KOPT-K1 (cell line): ENCODE results near the gene TENM4.

ENCODE experiments used
- H3K27ac ChIP-seq: fragments of 200-600 bp; sonication (generic); 2 replicates; pipeline ENCODE4 v1.5.1; 2016; ENCODE audit warnings: antibody characterized with exemption, mild to moderate bottlenecking, low read depth, low read length; ENCODE audit not compliant: poor library complexity, severe bottlenecking
- H3K36me3 ChIP-seq: fragments of 200-600 bp; sonication (generic); 2 replicates; pipeline ENCODE4 v1.5.1; 2017; ENCODE audit warnings: antibody characterized with exemption, mild to moderate bottlenecking, low read length, moderate library complexity; ENCODE audit not compliant: insufficient read depth
- H3K9me3 ChIP-seq: fragments of 200-600 bp; sonication (generic); 2 replicates; pipeline ENCODE4 v1.5.1; 2017; ENCODE audit warnings: antibody characterized with exemption, low read length, mild to moderate bottlenecking; ENCODE audit not compliant: insufficient read depth, poor library complexity, severe bottlenecking

TENM4 gene

GRCh38 chr11:79440571-79441460 lies at the start of gene TENM4:
TSS of gene TENM4 (minus strand) at chr11:79441030. CDS start at chr11:79069944, 371,086 bp downstream.
- Histone ChIP-seq H3K27ac (no peak within 1 kb of the TSS), H3K9me3 (no peaks in the 10 kb centered on the region), H3K36me3 (no peaks in the 10 kb centered on the region)

DNA sequence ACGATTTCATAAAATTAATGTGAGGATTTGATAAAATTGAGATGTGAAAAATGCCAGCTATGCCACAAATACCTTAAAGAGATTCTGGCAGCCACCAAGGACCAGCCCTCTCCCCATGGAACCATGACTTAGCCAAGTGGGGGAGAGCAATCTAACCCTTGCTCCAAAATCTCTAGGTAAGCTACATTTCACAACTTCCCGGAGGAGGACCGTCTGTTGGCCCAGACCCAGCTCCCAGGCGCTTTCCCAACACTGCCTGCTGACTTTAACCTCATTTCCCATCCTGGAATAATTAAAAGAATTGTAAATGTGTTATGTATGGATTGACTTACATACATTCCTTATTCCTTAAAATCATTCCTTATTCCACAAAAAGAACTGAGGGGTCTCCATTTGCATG lies 47.5 kb upstream of the TENM4 start:
- Histone ChIP-seq H3K9me3 (no peaks in the 10 kb centered on the region), H3K36me3 (no peaks in the 10 kb centered on the region), H3K27ac (no peak overlapping the region)

DNA sequence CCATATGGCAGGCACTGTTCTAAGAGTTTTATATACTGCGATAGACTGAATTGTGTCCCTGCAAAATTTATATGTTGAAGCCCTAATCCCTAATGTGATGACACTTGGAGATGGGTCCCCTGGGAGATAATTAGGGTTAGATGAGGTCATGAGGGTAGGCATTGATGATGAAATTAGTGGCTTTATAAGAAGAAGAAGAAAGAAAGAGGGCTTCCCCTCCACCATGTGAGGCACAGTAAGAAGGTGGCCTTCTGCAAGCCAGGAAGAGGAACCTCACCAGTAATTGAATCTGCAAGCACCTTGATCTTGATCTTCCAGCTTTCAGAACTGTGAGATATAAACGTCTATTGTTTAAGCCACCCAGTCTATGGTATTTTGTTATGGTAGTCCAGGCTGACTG lies 46.6 kb upstream of the TENM4 start:
- H3K9me3 ChIP-seq = no peaks in the 10 kb centered on the region
- no peak overlapping the region for H3K27ac ChIP-seq
- no peaks in the 10 kb centered on the region for H3K36me3 ChIP-seq

DNA sequence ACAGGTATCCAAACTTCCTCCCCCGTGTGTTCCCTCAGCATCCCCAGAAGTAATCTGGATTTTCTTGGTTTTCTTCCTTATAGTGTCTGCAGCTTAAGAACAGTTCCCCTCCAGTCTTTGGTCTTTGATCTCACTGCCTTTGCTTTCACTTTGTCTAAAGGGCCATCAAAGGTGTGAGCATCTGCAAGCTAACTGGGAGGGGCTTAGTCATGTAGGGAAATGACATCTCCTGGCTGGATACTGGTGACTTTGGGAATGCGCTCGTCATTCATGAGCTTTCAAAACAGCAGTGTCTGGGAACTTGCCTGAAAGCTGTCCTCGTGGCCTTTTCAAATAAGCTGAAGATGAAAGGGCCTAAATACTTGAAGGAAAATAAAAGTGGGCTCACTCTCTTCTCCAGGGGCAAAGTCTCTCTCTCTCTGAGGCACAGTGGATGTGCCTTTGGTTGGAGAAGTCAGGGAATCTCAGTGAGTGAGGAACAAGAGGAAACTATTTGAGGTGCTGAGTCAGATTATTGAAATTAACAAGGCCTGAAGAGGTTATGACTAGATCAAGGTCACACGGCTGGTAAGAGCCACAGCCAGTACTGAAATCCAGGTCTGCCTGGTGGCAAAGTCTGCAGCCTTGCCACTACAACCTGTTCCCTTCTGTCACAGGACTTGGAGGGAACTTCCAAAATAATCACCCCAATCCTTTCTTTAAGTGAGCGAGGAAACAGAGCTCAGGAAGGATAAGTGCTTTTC lies 45.6 kb upstream of the TENM4 start:
- no peaks in the 10 kb centered on the region for H3K36me3 ChIP-seq
- no peaks in the 10 kb centered on the region for H3K9me3 ChIP-seq
- H3K27ac ChIP-seq = no peak overlapping the region

GRCh38 chr11:79485694-79486093 lies 44.9 kb upstream of the TENM4 start:
- Histone ChIP-seq H3K36me3 (no peaks in the 10 kb centered on the region), H3K9me3 (no peaks in the 10 kb centered on the region), H3K27ac (no peak overlapping the region)

GRCh38 chr11:79484872-79485271 lies 44.0 kb upstream of the TENM4 start:
- Histone ChIP-seq H3K27ac (no peak overlapping the region), H3K9me3 (no peaks in the 10 kb centered on the region), H3K36me3 (no peaks in the 10 kb centered on the region)

- Histone ChIP-seq H3K27ac (no peak overlapping the region), H3K36me3 (no peaks in the 10 kb centered on the region), H3K9me3 (no peaks in the 10 kb centered on the region)
Observed at GRCh38 chr11:79482800-79483199, 42.0 kb upstream of the TENM4 start.

DNA sequence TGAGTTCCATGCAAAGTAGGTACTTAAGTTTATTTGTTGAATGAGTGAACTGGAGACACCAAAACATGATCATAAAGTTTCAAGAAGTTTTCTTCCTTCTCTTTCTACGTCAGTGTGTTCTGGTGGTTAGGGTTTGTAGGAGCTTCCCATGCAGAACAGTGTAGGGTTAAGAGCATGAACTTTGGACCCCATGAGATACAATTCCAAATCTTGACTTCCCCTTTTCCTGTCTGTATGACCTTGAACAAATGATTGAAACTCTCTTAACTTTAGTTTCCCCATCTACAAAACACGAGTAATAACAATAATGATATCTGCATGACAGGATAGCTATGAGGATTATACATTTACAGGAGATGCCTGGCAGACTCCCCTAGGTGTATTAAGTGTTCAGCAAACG lies 41.0 kb upstream of the TENM4 start:
- Histone ChIP-seq H3K27ac (no peak overlapping the region), H3K36me3 (no peaks in the 10 kb centered on the region), H3K9me3 (no peaks in the 10 kb centered on the region)

- Histone ChIP-seq H3K9me3 (no peaks in the 10 kb centered on the region), H3K27ac (no peak overlapping the region), H3K36me3 (no peaks in the 10 kb centered on the region)
Observed at GRCh38 chr11:79480864-79481263, 40.0 kb upstream of the TENM4 start.

DNA sequence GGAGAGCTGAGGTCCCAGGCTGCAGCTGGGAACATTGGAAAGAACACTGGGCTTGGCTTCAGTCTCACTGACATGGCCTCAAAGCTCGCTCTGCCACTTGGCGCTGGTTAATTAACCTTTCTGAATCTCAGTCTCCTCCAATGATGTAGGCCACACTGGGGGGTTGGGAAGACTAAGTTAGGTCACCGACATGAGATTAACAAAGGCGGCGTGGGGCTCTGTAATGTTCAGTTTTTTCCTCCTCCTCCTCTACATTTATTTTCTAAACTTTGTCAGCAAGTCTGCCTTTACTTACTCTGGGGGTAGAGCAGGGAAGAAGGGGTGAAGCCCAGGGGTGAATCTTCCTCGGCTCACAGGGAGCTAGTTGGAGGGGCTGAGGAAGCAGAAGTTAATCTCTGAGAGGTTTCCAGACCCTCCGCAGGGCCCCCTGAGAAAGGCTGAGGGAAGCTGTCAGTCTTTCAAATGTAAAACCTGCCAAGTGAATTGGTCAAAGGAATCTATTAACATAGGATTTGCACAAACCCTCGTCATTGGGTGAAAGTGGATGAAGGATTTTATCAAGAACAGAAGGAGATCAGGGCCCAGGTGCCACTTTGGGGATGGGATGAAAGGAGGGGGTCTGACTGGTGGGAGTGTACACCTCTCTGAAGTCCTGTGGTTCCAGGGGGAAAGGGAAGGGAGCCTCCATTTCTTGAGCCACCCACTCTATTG lies 32.1 kb upstream of the TENM4 start:
- Histone ChIP-seq H3K9me3 (no peaks in the 10 kb centered on the region), H3K36me3 (no peaks in the 10 kb centered on the region), H3K27ac (no peak overlapping the region)

GRCh38 chr11:79471071-79471844 lies 30.4 kb upstream of the TENM4 start:
- no peaks in the 10 kb centered on the region for H3K9me3 ChIP-seq
- no peaks in the 10 kb centered on the region for H3K36me3 ChIP-seq
- H3K27ac ChIP-seq = no peak overlapping the region

DNA sequence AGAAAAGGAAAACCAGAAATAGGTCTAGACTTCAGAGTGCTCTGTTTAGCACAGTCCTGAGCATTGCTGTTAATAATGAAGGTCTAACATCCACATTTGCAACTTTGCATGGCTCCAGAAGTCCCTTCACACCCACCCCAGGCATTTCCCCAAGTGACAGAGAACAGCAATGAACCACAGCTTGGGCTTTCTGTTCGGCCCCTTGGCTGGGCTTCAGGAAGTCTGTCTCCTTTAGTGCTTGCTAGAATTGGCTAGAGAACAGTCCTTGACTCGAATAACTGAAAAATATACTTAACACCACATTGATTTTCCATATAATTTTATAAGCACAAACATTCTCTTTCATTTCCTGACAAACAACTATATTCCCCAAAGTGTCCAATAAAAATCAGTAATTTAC lies 29.3 kb upstream of the TENM4 start:
- Histone ChIP-seq H3K27ac (no peak overlapping the region), H3K9me3 (no peaks in the 10 kb centered on the region)

DNA sequence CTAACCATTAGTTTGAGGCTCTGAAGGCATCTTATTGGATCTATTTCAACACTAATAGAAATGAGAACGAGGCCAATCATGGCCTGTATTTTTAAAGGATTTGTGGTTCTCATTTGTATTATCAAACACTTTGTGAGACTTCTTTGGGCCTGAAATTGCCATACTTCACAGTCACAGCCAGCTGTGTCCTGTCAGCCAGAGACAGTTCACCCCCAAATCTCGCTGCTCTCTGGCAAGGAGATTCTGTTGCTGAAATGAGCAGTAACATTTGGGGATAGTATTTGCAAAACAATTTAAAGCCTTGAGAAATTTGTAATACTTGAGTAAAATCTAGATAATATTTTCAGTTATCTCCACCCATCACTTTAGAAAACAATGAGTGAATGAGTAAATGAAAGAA lies 26.9 kb upstream of the TENM4 start:
- H3K9me3 ChIP-seq = no peaks in the 10 kb centered on the region
- no peak overlapping the region for H3K27ac ChIP-seq
- H3K36me3 ChIP-seq = no peaks in the 10 kb centered on the region

More for the DNA sequence above, 29.3 kb upstream of the TENM4 start:
- H3K36me3 ChIP-seq = no peaks in the 10 kb centered on the region

GRCh38 chr11:79466411-79466810 lies 25.6 kb upstream of the TENM4 start:
- Histone ChIP-seq H3K27ac (no peak overlapping the region), H3K36me3 (no peaks in the 10 kb centered on the region), H3K9me3 (no peaks in the 10 kb centered on the region)
